Kidney glomerular epithelial cell (primary cell): Measurements from ENCODE around the gene MTX1.
A peak's percentile ranks its signal among the peaks of the same experiment; 100 is the strongest.

Experiments
- DNase-seq: peaks from one replicate; lab custom pipeline; 2025; lab: John Stamatoyannopoulos, UW

Gene MTX1

DNA sequence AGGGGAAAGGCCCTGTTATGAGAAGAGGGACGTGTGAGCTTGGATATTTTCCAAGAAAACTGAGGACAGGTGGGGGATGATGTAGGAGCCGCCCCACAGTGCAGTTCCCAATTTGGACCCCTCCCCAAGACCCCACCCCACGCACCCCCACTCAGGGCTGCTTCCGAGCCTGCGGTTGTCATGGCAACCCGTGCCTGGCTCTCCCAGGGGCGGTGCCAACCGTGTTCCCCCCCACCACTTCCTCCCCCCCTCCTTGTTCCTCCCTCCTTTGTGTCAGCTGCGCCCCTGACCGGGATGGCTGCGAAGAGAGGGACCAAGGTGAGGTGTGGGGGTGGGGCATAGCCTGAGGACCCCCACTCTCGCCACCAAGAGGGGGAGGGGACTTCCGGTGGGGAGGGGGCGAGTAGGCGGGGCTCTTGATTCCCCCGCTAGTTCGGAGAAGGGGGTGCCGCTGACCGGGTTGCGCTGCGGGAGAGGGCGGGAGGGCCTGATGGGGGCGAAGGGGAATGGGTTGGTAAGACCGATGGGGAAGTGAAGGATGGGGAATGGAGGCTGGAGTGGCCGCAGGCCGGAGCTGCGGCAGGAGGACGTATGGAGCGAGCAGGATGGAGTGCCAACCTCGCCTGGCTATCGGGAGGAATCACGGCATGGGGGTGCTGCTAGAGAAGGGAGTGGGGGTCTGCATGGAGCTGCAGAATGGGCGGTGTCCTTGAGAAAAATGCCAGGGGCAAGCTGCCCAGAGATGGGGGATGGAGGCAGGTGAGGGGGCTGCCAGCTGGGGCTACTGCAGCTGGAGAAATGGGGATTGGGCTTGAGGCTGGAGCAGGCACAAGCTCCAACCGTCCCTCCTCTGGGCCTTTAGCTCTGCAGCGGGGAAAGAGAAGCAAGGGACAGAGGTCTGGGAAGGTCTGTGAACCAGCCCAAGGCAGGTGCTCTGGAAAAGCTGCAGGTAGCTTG is 33.9 kb upstream of the MTX1 start:
- DNase-seq: no peak

DNA sequence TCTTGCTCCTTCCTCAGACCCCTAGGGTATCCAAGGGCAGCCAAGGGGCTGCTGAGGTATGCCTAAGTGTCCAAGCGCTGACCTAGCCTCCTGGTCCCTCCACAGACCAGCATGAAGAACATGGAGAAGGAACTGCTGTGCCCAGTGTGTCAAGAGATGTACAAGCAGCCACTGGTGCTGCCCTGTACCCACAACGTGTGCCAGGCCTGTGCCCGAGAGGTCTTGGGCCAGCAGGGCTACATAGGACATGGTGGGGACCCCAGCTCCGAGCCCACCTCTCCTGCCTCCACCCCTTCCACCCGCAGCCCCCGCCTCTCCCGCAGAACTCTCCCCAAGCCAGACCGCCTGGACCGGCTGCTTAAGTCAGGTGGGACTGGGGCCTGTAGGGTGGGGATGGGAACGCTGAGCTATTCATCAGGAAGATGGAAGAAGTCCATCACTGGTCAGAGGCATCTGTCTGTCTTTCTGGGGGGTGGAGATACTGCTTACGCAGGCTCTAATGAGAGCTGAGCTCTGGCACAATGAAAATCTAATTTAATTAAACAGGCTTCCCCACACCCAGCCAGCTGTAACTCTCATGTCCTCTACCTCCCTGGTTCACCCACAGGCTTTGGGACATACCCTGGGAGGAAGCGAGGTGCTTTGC is 33.1 kb upstream of the MTX1 start:
- no peak for DNase-seq

DNA sequence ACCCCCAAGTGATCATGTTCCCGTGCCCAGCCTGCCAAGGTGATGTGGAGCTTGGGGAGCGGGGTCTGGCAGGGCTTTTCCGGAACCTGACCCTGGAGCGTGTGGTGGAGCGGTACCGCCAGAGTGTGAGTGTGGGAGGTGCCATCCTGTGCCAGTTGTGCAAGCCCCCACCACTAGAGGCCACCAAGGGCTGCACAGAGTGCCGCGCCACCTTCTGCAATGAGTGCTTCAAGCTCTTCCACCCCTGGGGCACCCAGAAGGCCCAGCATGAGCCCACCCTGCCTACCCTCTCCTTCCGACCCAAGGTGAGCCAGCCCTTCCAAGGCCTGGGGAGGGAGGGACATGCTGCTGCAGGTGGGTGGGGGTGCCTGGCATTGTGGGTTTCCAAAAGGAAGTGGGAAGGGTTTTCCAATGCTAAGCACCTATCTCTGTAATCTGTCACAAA is 32.5 kb upstream of the MTX1 start:
- no peak for DNase-seq

DNA sequence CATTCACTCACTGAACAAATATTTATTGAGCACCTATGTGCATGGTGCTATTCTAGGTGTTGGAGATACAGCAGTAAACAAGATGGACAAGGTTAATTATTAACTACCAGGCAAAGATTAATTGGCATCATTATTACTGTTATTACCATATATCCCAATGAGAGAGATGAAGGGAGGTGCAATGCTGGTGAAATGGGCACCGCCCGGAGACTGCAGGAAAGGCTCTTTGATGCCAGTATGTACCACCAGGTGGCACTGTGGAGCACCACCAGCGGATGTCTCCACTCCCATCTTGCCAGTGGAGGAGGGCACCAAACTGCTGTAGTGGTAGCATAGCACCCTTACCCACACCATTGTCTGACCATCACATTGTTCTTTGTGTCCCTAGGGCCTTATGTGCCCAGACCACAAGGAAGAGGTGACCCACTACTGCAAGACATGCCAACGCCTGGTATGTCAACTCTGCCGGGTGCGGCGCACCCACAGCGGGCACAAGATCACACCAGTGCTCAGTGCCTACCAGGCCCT is 31.9 kb upstream of the MTX1 start:
- peak; percentile 70 for DNase-seq

DNA sequence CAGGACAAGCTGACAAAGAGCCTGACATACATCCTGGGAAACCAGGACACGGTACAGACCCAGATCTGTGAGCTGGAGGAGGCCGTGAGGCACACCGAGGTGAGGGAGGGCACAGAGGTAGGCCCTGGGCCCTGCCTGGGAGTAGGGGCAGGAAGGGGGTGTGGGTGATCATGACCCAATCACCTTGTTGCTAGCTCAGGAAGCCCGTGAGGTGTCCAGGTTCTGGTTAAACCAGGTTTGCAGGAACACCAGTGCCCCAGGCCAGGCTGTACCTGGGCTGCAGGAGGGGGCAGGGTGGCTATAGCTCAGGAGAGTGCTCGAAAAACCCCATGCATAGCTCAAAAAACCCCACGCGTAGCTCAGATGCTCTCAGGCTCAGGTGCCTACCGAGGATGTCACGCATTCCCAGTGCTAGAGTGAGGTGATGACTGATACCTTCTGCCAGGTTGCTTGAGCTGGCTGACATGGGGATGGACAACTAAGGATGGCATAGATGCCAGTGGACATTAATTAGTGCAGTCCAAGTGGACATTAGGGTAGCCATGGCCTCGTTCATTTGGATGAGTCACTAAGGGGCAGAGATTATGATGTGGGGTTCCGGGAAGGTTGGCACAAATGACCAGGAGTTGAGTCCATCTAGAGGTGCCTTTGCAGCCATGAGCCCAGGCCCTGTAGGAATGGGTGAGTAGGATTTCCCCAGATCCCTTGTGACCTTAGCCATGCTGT is 31.1 kb upstream of the MTX1 start:
- no peak for DNase-seq

DNA sequence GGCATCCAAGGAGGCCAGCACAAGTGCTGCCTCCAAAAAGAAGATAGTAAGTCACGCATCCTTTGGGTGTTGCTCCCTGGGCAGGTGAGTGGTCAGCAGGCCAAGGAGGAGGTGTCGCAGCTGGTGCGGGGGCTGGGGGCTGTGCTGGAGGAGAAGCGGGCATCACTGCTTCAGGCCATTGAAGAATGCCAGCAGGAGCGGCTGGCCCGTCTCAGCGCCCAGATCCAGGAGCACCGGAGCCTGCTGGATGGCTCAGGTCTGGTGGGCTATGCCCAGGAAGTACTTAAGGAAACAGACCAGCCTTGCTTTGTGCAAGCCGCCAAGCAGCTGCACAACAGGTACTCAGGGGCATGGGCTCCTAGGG is 30.6 kb upstream of the MTX1 start:
- no peak for DNase-seq

DNA sequence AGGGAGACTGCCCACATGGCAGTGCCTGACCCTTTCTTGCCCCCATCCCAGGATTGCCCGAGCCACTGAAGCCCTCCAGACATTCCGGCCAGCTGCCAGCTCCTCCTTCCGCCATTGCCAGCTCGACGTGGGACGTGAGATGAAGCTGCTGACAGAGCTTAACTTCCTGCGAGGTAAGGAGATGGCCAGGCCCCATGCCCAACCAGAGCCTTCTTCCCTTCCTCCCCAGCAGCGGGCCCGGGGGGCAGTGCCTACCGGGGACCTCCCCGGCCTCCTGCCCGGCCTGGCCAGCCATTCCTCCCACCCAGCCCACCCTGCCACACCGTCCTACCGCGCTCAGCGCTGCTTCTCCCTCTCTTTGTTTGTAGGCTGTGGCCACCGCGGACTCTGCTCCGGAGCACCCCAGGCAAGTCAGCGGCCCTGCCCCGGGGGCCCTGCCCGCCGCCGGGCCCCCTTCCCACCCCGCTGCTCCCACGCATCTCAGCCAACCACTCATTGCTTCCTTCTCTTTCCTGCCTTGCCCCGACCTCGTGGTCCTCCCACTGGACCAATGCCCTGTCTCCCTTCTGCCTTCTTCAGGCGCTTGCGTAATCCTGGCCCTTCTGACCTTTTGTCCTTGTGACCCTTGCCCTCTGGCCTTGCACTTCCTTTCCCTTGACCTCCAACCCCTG is 29.9 kb upstream of the MTX1 start:
- DNase-seq: no peak

DNA sequence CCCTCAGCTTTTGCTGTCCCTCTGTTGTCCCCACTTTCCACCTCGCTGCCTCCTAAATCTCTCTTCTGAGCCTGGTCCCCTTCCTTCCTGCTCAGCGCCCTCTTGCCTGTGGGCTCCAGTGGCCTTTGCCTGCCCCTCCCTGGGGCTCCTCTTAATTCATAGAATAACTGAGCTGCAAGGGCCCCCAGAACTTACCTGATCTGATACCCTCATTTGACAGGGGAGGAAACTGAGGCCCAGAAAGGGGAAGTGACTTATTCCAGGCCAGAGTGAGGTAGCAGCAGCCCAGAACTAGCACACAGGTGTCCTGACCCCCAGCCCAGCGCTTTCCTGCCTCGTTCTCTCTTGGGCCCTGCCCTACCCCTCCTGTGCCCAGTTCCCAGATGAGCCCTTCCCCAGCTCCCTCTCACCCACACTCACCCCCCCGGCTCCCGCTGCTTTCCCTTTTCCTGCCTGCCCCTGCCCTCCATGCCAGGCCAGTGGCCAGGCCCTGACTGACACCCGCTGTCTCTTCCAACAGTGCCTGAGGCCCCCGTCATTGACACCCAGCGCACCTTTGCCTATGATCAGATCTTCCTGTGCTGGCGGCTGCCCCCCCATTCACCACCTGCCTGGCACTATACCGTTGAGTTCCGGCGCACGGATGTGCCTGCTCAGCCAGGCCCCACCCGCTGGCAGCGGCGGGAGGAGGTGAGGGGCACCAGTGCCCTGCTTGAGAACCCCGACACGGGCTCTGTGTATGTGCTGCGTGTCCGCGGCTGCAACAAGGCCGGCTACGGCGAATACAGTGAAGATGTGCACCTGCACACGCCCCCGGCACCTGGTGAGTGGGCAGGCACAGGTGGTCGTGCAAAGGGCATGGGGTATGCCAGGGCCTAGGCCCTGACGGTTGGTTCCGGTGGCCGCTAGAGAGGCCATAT is 29.1 kb upstream of the MTX1 start:
- DNase-seq: no peak

DNA sequence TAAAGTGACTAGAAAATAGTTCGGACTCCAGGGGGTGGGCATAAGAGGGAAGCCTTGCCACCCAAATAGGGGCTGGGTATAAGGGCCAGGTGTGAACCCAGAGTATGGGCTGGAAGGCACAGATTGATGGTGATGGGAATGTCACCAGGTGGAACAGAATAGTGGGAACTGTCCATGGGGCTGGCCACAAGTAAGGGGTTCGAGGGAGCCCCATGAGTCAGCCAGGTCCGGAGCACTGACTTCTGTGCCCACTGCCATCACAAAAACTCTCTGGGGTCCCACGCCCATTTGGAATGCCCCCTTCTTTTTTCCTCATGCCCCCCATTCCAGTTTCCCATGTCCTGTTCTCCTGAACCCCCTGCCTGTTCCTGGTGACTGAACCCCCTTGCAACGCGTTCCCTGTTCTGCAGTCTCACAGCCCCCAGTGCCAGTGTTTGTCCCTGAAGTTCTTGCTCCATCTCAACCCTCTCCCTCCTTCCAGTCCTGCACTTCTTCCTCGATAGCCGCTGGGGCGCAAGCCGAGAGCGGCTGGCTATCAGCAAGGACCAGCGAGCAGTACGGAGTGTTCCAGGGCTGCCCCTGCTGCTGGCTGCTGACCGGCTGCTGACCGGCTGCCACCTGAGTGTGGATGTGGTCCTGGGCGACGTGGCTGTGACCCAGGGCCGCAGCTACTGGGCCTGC is 27.0 kb upstream of the MTX1 start:
- no peak for DNase-seq

DNA sequence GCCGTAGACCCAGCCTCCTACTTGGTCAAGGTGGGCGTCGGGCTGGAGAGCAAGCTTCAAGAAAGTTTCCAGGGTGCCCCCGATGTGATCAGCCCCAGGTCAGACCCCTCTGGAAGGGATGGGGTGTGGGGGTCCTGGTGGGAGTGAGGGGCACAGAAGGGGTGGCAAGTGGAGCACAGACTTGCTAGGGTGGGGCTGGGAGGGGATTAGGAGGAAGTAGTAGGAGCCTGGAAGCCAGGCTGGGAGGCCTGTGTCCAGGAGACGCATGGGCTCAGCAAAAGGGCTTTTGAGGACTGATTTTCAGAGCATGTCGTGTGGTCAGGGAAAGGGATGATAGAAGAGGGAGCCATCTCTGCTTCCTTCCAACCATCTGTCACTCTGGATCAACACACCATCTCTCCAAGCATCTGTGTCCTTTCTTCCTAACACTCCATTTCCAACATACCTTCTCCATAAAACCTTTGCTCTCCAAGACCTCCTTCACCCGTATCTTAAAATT is 26.4 kb upstream of the MTX1 start:
- no peak for DNase-seq

DNA sequence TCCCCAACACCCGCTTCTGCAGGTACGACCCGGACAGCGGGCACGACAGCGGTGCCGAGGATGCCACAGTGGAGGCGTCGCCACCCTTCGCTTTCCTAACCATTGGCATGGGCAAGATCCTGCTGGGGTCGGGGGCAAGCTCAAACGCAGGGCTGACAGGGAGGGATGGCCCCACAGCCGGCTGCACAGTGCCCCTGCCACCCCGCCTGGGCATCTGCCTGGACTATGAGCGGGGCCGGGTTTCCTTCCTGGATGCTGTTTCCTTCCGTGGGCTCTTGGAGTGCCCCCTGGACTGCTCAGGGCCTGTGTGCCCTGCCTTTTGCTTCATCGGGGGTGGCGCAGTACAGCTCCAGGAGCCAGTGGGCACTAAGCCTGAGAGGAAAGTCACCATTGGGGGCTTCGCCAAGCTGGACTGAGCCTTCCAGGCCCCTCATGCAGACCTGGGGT is 24.7 kb upstream of the MTX1 start:
- DNase-seq: no peak

DNA sequence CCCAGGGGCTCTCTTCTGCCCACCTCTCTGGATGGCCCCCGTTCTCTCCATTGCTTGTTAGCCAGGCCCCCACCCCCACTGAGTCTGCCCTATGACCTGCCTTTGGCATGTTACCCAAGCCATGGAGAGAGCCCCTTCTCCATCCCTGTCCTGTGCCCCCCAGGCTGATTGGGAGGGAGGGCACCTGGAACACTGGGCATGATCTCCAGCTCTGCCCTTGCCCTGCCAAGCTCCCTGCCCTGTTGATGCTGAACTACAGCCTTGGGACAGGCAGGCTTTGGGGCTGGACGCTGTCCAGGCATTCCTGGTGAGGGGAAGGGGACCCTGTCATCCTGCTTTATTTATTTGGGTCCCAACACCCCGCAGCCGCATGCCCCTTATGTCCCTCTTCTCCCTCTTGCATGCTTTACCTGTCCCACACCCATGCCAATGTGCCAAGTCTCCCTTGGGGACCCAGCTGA is 24.1 kb upstream of the MTX1 start:
- no peak for DNase-seq

DNA sequence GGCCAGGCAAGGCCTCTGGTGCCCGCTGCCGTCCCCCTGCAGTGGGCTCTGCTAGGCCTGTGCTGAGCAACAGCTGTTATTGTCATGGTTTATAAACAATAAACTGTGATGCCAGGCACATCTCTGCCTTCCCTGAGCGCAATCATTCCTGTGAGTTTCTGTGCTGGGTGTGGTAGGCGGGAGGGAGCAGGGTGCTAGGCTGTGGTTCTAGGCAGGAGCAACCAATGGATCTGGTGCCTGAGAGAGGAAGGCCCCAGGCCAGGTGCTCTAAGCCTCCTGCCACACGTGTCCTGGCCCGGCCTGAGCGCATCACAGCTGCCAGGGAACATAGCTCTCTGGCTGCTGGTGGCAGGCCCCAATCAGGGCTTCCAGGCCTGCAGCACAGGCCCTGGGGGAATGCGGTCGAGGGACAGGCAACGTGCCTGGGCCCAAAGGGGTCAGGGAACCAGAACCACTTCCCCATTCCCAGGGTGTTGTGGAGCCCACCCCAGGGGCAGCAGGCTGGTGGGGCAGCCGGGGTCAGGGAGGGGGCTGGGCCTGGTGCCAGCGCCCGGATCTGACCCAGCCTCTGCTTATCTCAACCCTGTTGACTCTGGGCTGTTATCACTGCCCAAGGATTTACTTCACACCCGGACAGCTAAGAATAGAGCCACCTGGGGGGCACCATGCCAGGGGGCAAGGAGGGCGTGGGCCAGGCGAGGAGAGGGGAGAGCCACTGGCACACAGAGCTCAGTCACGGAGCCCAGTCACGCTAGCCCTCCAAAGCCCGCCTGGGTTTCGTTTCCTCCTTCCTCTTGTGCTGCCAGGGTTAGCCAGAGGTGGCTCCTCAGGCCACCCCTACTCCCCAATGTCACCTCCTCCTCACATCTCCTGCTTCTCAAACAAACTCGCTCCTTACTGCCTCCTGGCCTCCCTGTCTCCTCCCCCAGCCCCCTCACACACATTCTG is 23.4 kb upstream of the MTX1 start:
- no peak for DNase-seq

DNA sequence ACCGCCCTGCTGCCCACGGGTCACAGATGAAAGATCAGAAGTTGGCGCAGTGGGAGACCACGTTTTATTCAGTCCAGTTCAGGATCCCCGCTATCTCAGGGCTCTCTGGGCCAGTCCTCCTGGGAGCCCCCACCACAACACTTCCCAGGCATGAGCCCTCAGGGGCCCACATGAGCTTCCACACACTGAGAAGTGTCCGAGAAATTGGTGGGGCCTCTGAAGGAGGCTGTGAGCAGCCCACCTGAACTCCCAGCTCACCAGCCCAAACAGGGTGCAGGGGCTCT is 22.8 kb upstream of the MTX1 start:
- DNase-seq: no peak

DNA sequence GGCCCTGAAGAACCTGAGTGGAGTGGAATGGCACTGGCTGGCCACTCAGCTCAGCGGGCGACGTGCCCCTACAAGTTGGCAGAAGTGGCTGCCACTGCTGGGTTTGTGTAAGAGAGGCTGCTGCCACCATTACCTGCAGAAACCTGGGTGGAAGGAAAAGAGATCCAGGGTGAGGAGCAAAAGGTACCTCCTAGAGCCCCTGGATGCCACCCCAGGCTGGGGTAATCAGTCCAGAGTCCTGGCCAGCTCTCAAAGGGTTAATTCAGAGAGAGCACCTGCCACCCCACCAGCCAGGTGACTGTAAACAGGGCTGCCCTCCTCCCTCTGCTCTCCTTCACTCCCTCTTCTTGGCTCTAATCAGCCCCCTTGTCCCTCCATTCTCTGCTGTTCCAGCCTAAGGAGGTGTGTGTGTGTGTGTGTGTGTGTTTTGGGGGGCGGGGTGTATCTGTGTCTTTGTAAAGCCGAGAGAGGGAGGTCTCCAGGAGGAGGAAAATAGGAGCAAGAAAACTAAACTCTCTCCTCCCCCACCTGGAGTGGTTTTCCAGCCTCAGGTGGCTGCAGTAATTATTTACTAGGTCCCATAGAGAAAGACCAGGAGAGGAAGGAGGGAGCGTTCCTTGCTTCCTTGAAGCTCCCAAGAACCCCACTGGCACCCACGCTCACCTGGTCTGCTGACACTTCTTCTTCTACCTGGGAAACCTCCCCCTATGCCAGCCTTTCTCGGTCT is 22.3 kb upstream of the MTX1 start:
- DNase-seq: no peak

DNA sequence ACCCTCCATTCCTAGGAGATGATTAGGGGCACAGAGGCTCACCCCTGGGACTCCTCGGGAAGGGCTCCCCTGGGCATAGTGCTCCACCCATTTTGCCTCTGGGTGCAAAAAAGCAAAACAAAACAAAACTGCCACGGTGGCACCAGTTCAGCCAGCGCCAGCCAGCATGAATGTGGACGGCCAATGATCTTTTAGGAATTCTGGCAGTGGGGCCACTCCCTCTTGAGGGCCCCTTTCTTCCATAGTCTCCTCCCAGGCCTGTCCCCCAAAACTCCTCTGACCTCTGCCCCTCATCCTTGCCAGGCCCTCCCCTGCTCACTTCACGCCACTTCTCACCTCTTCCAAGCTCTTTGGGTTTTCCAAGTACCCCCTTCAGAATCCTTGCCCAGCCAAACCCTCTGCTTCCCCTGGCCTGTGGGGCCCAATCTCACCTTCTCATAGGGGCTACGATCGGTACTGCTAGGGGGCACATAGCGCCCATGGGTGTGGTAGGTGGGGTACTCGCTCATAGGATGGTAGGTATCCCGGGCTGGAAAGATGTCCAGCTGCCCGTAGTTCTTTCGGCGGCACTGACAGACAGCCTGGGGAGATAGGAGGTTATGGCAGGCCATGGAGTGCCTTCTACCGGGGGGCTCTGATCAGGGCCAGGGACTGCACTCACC is 21.6 kb upstream of the MTX1 start:
- no peak for DNase-seq

DNA sequence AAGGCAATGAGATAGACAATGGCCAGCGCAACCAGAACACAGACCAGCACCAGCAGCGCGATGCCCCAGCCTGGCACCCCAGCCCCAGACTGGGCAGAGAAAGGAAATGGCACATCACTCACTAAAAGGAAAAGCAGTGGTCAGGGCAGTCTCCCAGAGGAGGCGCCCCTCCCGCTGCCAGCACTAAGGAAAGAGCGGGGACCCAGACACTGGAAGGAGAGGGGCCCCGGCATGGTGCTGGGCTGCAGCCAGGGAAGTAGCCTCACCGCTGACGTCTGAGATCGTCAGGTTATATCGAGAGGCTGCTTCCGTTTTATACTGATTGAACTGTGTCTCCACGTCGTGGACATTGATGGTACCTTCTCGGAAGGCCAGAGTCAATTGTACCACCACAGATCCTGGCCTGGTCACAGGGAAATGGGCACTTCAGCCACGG is 21.0 kb upstream of the MTX1 start:
- DNase-seq: no peak

DNA sequence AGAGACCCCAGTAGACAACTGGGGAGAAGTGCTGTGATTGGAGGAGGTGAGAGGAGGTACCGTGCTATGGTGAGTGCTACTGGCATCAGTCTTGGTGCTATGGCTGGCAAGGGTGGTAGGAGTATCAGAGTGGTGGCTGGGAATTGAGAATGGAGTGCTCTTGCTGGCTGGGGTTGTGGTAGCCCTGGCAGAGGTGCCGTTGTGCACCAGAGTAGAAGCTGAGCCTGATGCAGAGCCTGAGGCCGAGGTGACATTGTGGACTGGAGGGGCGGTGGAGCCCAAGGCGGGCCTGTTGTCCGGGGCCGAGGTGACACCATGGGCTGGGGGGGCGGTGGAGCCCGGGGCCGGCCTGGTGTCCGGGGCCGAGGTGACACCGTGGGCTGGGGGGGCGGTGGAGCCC is 20.2 kb upstream of the MTX1 start:
- no peak for DNase-seq
